BE2C (cell line): Measurements from ENCODE around the gene ANKRD62.

Experiments used
- DNase-seq: peaks from one replicate; pipeline ENCODE4 v3.0.0-alpha.2; 2020
- H3K27me3 ChIP-seq: fragments of 250-450 bp; sonication (Bioruptor Pico); 2 replicates; pipeline ENCODE4 v1.5.1; 2020; ENCODE audit warnings: mild to moderate bottlenecking
- H3K36me3 ChIP-seq: fragments of 250-450 bp; sonication (Bioruptor Pico); 2 replicates; pipeline ENCODE4 v1.5.1; 2020; ENCODE audit warnings: mild to moderate bottlenecking
- H3K4me1 ChIP-seq: fragments of 250-450 bp; sonication (Bioruptor Pico); 2 replicates; pipeline ENCODE4 v1.5.1; 2020
- H3K4me3 ChIP-seq: 2 replicates; pipeline ENCODE4 v1.5.1; 2011; ENCODE audit warnings: low read depth, low read length
- H3K9me3 ChIP-seq: fragments of 250-450 bp; sonication (Bioruptor Pico); 2 replicates; pipeline ENCODE4 v1.5.1; 2020
- TF ChIP-seq, protein P1 (sequence below): IDR thresholded peaks from 2 replicates; pipeline ENCODE4 v1.5.1; 2012; ENCODE audit warnings: mild to moderate bottlenecking, low read depth, low read length

Gene ANKRD62

DNA sequence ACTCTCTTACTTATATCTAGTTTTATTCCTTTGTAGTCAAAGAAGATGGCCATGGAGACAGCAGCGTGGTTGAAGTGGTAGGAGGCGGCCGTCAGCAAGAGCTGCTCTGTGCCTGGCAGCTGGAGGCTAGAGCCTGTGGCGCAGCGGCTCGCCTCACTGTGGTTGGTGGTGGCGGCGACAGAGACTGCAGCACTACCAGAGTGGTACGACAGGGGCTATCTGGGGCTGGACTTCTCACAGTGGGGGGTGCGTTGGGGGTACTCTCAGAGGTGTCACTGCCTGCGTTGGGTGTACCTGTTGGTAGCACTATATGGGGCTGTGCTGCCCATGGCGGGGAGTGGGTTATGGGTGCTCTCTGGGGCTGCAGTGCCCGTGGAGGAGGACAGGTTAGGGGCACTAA is 8.5 kb upstream of the ANKRD62 start:
- Histone ChIP-seq H3K4me1 (no peaks in the 10 kb centered on the region), H3K36me3 (no peaks in the 10 kb centered on the region), H3K9me3 (no peaks in the 10 kb centered on the region), H3K27me3 (no peaks in the 10 kb centered on the region), H3K4me3 (no peak overlapping the region)
- TF ChIP-seq, protein P1, sequence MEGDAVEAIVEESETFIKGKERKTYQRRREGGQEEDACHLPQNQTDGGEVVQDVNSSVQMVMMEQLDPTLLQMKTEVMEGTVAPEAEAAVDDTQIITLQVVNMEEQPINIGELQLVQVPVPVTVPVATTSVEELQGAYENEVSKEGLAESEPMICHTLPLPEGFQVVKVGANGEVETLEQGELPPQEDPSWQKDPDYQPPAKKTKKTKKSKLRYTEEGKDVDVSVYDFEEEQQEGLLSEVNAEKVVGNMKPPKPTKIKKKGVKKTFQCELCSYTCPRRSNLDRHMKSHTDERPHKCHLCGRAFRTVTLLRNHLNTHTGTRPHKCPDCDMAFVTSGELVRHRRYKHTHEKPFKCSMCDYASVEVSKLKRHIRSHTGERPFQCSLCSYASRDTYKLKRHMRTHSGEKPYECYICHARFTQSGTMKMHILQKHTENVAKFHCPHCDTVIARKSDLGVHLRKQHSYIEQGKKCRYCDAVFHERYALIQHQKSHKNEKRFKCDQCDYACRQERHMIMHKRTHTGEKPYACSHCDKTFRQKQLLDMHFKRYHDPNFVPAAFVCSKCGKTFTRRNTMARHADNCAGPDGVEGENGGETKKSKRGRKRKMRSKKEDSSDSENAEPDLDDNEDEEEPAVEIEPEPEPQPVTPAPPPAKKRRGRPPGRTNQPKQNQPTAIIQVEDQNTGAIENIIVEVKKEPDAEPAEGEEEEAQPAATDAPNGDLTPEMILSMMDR, result no peak
- no peak for DNase-seq

DNA sequence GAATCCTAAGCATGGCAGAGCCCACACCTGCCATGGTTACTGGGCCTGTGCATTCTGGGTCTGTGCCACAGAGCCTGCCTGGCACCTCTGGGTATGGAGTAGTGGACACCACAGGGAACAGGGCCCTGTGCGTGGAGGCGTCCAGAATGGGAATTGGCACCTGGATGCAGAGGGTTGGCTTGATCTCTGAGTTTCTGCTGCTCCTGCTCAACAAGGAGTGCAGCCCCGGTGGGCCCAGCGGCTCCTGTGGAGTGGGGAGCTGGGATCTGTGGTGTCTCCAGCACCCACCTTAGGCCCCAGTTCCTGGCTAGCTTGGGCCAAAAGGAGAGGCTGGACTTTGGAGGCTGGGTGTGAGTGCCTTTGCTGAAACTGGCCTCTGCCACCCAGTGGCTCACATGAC is 7.9 kb upstream of the ANKRD62 start:
- Histone ChIP-seq H3K9me3 (no peaks in the 10 kb centered on the region), H3K4me3 (no peak overlapping the region), H3K4me1 (no peaks in the 10 kb centered on the region), H3K36me3 (no peaks in the 10 kb centered on the region), H3K27me3 (no peaks in the 10 kb centered on the region)
- TF ChIP-seq, protein P1, result no peak
- DNase-seq, result no peak

DNA sequence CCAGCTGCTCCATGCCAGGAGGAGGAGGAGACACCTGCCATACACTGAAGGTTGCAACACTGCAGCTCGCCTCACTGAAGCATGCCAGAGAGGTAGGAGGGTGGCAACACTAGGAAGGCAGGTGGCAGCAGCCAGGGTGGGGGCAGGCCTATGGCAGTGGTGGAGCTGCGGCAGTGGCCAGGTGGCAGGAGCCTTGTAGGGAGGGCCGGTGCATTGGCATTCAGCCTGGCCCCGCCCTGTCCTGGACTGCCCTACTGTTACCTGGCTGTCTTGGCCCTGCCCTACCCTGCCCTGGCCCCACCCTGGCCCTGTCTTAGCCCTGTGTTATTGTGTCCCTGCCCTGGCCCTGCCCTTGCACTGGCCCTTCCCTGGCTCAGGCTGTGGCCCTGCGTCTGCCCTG is 7.4 kb upstream of the ANKRD62 start:
- Histone ChIP-seq H3K27me3 (no peaks in the 10 kb centered on the region), H3K4me3 (no peak overlapping the region), H3K36me3 (no peaks in the 10 kb centered on the region), H3K9me3 (no peaks in the 10 kb centered on the region), H3K4me1 (no peaks in the 10 kb centered on the region)
- TF ChIP-seq, protein P1, result no peak
- DNase-seq, result no peak

DNA sequence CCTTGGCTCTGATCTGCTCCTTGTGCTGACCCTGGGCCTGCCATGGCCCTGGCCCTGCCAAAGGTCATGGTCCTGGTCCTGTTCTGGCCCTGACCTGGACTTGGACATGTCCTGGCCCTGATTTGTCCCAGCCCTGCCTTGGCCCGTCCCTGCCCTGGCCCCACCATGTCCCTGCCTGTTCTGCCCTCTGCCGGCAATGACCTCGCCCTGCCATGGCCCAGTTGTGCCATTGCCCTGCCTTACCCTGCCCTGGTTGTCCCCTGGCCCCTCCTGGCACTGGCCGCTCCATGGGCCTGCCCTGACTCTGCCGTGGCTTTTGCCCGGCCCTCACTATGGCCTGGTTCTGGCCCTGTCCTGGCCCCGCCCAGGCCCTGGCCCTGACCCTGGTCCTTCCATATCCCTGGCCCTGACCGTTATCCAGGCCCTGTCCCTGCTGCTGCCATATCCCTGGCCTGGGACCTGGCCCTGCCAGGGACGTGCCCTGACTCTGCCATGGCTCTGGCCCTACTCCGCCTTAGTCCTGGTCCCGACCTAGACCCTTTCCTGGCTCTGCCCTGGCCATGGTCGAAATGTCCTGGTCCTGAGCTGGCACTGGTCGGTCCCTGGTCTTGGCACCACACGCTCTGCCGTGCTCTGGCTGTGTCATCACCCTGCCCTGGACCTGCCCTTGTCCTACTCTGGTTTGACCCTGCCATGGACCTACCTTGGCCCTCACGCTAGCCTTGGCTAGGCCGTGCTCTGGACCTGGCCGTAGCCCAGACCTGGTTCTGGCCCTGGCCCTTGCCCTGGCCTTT is 6.8 kb upstream of the ANKRD62 start:
- no peaks in the 10 kb centered on the region for H3K9me3 ChIP-seq
- H3K4me3 ChIP-seq, result no peak overlapping the region
- no peaks in the 10 kb centered on the region for H3K4me1 ChIP-seq
- TF ChIP-seq, protein P1, result no peak
- no peaks in the 10 kb centered on the region for H3K27me3 ChIP-seq
- no peaks in the 10 kb centered on the region for H3K36me3 ChIP-seq
- DNase-seq, result no peak

DNA sequence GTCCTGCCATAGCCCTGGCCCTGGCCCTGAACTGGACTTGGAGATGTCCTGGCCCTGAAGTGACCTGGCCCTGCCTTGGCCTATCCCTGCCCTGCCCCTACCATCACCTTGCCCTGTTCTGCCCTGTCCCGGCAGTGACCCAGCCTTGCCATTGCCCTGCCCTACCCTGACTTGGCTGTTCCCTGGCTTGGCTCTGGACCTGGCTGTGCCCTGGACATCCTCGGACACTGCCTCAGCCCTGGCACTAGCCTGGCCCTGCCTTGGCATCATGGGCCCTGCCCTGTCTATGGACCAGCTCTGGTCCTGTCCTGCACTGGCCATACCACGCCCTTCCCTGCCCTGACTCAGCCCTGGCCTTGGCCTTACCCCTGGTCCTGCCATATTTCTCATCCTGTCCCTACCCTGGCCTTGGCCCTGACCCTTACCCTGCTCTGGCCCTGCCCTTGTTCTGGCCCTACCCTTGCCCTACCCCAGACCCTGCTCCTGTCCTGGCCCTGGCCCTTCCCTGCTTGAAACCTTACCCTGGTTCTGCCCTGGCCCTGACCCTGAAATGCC is 6.1 kb upstream of the ANKRD62 start:
- no peaks in the 10 kb centered on the region for H3K9me3 ChIP-seq
- no peaks in the 10 kb centered on the region for H3K27me3 ChIP-seq
- DNase-seq, result no peak
- no peak overlapping the region for H3K4me3 ChIP-seq
- H3K36me3 ChIP-seq, result no peaks in the 10 kb centered on the region
- no peaks in the 10 kb centered on the region for H3K4me1 ChIP-seq
- TF ChIP-seq, protein P1, result no peak

DNA sequence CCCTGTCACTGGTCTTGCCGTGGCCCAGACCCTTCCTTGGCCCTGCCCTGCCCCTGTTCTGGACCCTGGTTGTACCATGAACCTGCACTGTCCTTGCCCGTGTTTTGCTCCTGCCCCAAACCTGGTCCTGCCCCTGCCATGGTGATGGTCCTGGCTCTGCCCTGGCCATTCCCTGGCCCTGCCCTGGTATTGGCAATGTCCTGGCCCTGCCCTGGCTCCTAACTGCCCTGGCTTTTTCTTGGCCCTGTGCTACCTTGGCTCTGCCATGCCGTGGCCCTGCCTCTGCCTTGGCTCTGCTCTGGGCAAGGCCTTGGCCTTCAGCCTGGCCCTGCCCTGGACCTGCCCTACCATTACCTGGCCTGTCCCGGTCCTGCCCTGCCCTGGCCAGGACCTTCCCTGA is 5.5 kb upstream of the ANKRD62 start:
- no peaks in the 10 kb centered on the region for H3K4me1 ChIP-seq
- H3K27me3 ChIP-seq, result no peaks in the 10 kb centered on the region
- DNase-seq, result no peak
- no peak overlapping the region for H3K4me3 ChIP-seq
- no peaks in the 10 kb centered on the region for H3K9me3 ChIP-seq
- TF ChIP-seq, protein P1, result no peak
- H3K36me3 ChIP-seq, result no peaks in the 10 kb centered on the region
